Bronchial epithelial cell (primary cell): ENCODE data around the gene RFWD3. TPM values are rescaled to one million over a fixed set of nuclear protein-coding genes. Genes with fewer than 3 reads are reported as not detected.
"Not testable (repeated sequence)": the region's sequence is repeated elsewhere in the genome, so short reads cannot be mapped to it uniquely, and the experiment has no call there.

ENCODE experiments used
- DNase-seq: peaks from one replicate; pipeline ENCODE4 v3.0.0-alpha.2; 2010; ENCODE audit warnings: low read depth
- FAIRE-seq: peaks from 2 replicates; lab custom pipeline; 2011; peaks lifted over from hg19 to GRCh38; lab: Jason Lieb, UNC
- H3K27me3 ChIP-seq: 2 replicates; pipeline ENCODE4 v1.5.1; 2011; ENCODE audit warnings: low read length; ENCODE audit not compliant: control insufficient read depth, insufficient read depth
- H3K36me3 ChIP-seq: 2 replicates; pipeline ENCODE4 v1.5.1; 2011; ENCODE audit warnings: low read length; ENCODE audit not compliant: control insufficient read depth, insufficient read depth
- H3K4me3 ChIP-seq: 2 replicates; pipeline ENCODE4 v1.5.1; 2011; ENCODE audit warnings: mild to moderate bottlenecking, low read depth, low read length, control low read depth
- total RNA-seq: library from RNA; depleted of rRNA; stranded (reverse); fragments of >200 nt; gene quantifications from 2 replicates; pipeline ENCODE4 v1.2.1, GENCODE V29; 2014
- TF ChIP-seq, protein P1 (sequence below): IDR thresholded peaks from 2 replicates; pipeline ENCODE4 v1.5.1; 2011; ENCODE audit warnings: mild to moderate bottlenecking, moderate library complexity, low read length, control low read depth, inconsistent platforms; ENCODE audit not compliant: insufficient read depth, severe bottlenecking

RFWD3 gene
- total RNA-seq, 1 donor from 2014 or later: 11.6 TPM

DNA sequence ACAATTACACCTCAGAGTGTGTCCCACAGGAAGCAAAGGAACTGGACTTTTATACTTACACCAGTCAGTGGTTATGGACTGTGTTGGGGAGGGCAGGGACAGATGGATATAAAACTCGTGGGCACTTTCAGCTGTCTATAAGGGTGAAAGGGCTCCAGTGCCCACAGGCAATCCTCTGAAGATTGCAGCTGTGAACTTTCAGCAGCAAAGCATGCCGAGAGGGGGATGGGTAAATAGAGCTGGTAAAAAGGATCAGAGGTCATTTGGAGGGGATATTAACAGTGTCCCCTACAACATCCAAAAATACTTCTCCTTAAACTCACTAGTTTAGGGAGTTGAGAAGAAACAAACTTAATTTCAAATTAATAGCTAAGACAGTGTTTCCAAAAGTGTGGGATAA is 13.3 kb upstream of the RFWD3 start:
- Histone ChIP-seq H3K4me3 (no peak overlapping the region), H3K36me3 (no peaks in the 10 kb centered on the region), H3K27me3 (no peaks in the 10 kb centered on the region)
- FAIRE-seq (no peak), DNase-seq (no peak)
- TF ChIP-seq, protein P1, sequence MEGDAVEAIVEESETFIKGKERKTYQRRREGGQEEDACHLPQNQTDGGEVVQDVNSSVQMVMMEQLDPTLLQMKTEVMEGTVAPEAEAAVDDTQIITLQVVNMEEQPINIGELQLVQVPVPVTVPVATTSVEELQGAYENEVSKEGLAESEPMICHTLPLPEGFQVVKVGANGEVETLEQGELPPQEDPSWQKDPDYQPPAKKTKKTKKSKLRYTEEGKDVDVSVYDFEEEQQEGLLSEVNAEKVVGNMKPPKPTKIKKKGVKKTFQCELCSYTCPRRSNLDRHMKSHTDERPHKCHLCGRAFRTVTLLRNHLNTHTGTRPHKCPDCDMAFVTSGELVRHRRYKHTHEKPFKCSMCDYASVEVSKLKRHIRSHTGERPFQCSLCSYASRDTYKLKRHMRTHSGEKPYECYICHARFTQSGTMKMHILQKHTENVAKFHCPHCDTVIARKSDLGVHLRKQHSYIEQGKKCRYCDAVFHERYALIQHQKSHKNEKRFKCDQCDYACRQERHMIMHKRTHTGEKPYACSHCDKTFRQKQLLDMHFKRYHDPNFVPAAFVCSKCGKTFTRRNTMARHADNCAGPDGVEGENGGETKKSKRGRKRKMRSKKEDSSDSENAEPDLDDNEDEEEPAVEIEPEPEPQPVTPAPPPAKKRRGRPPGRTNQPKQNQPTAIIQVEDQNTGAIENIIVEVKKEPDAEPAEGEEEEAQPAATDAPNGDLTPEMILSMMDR: no peak

DNA sequence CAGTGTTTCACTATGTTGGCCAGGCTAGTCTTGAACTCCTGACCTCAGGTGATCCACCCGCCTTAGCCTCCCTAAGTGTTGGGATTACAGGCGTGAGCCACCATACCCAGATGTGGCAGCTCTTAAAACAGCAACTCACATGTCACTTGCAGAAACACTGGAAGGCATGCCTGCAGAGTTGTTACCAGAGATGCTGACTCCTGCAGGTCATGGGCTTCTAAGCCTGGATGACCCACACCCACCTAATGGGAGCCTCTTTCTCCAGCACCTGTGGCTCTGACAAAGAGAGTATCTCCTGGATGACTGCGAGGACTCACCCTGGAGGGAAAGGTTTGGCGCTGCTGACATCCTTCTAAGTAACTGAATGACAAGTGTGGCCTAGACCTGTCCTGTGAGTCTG is 11.2 kb upstream of the RFWD3 start:
- FAIRE-seq: no peak
- TF ChIP-seq, protein P1: no peak

DNA sequence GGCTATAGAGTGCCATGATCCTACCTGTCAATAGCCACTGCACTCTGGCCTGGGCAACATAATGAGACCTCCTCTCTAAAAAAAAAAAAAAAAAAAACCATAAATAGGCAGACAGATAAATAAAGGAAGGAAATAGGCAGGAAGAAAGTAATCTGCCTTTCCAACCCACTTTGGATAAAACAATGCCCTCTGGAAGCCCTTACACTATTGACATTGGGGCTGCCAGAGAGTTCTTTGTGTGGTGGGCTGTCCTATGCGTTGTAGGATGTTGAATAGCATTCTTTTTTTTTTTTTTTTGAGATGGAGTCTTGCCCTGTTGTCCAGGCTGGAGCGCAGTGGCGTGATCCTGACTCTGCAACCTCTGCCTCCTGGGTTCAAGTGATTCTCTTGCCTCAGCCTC is 7.2 kb upstream of the RFWD3 start:
- Histone ChIP-seq H3K36me3 (no peaks in the 10 kb centered on the region), H3K4me3 (no peak overlapping the region), H3K27me3 (no peaks in the 10 kb centered on the region)
- FAIRE-seq: no peak
- TF ChIP-seq, protein P1: no peak
- no peak for DNase-seq

More for the DNA sequence above, 11.2 kb upstream of the RFWD3 start:
- Histone ChIP-seq H3K4me3 (no peak overlapping the region), H3K27me3 (no peaks in the 10 kb centered on the region), H3K36me3 (no peaks in the 10 kb centered on the region)
- no peak for DNase-seq

DNA sequence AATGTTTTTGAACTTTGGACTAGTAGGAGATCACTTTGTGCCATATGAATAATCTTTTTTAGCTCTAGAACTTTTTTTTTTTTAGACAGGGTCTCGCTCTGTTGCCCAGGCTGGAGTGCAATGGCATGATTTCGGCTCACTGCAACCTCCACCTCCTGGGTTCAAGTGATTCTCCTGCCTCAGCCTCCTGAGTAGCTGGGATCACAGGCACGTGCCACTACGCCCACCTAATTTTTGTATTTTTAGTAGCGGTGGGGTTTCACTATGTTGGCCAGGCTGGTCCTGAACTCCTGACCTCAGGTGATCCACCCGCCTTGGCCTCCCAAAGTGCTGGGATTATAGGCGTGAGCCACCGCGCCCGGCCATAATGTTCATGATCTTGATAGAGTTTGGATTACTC is 2.2 kb upstream of the RFWD3 start:
- H3K4me3 ChIP-seq, H3K27me3 ChIP-seq, FAIRE-seq, DNase-seq, H3K36me3 ChIP-seq: not testable (repeated sequence)

DNA sequence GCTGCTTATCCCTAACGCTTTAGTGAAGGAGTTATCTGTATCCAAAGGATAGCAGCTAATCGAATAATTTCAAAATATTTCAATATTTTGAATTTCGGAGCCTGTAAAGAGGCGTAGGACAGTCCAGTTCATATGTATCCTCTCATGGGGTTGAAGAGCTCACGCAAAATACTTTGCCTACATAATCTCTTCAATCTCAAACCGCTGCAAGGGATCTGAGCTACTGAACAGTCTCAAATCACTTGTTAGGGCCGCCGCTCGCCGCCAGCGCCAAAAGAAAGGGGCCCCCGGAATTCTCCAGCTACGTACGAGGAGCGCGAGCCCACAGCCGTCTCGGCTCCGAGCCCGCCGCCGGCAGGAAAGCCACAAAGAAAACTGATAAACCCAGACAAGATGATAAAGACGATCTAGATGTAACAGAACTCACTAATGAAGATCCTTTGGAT is 601 bp upstream of the RFWD3 start:
- H3K27me3 ChIP-seq: no peaks in the 10 kb centered on the region
- DNase-seq (no peak), FAIRE-seq (no peak)
- H3K4me3 ChIP-seq: peak overlapping the region; percentile 57
- H3K36me3 ChIP-seq: peaks cover 8% of the 10 kb centered on the region
- TF ChIP-seq, protein P1: no peak

DNA sequence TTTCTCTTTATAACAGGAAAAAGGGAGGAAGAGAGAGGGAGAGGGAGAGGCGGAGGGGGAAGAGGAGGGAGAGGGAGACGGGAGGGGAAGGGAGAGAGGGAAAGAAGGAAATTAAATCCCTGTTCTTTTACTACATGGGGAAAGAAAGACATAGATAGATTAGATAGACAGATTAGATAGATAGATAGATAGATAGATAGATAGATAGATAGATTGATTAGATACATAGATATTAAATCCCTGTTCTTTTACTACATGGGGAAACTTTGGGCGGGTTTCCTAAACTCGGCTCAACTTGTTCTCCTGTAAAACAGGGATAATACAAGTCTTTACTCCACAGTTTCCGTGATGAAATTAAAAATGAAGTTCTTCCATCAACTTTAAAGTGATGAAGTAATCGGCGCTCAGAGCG is 661 bp downstream of the RFWD3 start:
- peak; percentile 2 for DNase-seq
- FAIRE-seq: no peak
- peak overlapping the region; percentile 99 for H3K4me3 ChIP-seq
- TF ChIP-seq, protein P1: no peak
- no peaks in the 10 kb centered on the region for H3K27me3 ChIP-seq
- H3K36me3 ChIP-seq: peaks cover 8% of the 10 kb centered on the region
